ENCODE measurements around the gene DEFB129.
"Not testable (repeated sequence)": the region's sequence is repeated elsewhere in the genome, so short reads cannot be mapped to it uniquely, and the experiment has no call there.

The DEFB129 gene

DNA sequence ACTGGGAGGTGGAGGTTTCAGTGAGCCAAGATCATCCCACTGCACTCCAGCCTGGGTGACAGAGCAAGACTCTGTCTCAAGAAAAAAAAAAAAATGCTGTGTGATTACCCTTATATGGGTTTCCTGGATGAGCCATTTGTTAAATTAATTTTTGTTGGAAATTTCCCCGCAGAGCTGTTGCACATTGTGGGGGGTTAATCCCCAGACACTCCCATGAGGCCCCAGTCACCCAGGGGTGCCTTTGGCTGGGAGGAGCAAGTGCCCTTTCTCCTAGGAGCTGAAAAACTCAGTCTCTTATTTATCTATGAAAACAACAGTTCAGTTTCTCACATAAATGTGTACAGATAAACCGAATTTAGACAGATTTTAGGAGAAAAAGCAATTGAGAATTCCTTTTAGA is 25.7 kb downstream of the DEFB129 start:
- no peak for DNase-seq (ENCODE audit: low spot score)
- FAIRE-seq: no peak

DNA sequence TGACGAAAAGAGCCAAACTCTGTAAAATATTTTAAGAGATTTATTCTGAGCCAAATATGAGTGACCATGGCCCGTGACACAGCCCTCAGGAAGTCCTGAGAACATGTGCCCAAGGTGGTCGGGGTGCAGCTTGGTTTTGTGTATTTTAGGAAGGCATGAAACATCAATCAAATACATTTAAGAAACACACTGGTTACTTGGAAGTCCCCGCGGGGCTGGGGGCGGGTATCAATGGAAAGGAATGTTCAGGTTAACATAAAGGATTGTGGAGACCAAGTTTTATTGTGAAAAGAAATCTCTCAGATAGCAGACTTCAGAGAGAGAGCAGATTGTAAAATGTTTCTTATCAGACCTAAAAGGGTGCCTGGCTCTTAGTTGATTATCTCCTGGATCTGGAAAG is 26.4 kb downstream of the DEFB129 start:
- FAIRE-seq; DNase-seq (ENCODE audit: low spot score): not testable (repeated sequence)

DNA sequence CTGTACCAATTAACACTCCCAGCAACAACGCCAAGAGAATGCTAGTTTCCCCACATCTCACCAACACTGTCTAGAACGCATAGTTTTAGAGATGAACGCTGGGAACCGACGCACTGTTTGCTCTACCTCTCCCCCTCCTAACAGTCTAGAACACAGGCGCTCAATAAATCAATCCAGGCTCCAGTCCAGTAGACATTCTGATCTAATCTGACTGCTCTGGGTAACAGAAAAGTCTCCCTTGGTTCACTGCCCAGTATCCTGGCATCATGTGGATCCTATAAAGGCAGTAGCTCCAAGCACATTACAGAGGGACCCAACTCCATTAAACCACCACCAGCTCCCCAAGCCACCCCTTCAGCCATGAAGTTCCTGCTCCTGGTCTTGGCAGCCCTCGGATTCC is 30.4 kb downstream of the DEFB129 start, which contains the start of gene DEFB132:
TSS of gene DEFB132 (plus strand) at position 306 of the 400 bp plus-strand sequence. CDS start at position 361, 55 bp downstream.
- FAIRE-seq: no peak
- no peak for DNase-seq (ENCODE audit: low spot score)

DNA sequence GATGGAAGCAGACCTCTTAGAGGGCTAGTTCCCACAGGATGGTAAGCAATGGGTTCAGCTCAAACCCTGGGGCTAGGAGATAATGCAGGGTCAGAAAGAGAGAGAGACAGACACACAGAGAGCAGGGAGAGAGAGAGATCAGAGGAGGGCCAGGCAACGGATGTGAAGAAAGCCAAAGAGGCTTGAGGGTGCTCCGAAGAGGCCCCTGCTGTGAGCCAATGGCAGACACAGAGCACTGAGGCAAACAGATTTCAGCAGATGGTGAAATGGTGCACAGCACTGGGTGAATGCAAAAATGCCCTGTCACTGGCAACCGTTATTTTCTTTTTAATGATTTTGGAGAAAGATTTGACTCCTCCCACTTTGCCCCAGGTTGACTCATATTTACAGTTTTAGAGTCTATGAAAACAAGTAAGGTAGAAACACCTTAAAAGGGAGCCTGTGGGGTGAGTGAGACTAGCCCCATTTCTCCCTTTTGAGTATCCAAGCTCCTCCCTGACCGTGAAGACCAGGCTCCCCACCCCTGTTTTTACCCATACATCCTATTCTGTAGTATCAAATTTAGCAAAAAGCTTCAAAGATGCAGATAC is 31.3 kb downstream of the DEFB129 start:
- no peak for DNase-seq (ENCODE audit: low spot score)
- FAIRE-seq: no peak

DNA sequence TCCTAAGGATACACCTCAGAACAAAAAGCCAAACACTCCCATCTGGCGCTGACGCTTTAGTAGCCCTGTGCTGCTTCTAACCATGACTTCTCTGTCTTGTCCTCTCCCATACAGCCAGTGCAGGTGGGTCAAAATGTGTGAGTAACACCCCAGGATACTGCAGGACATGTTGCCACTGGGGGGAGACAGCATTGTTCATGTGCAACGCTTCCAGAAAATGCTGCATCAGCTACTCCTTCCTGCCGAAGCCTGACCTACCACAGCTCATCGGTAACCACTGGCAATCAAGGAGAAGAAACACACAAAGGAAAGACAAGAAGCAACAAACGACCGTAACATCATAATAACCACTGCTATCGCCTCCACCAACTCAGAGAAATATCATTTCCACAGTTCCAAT is 31.9 kb downstream of the DEFB129 start:
- no peak for DNase-seq (ENCODE audit: low spot score)

DNA sequence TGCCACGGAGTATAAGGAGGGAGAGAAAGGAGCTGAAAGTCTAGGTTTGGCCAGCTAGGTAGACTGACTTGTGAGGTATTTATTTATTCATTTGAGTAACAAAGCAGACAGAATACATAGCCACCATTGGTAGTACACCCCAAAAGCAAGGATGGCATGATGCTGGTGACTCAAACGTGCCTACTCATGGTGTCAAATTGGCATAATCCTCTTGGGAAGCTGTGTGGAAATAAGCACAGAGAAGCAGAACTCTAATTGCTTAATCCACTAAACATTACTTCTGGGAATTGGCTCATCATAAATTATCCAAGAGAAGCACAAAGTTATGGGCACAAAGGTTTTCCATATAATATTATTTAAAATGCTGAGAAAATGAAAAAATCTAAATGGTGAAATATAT is 32.9 kb downstream of the DEFB129 start:
- no peak for FAIRE-seq
- no peak for DNase-seq (ENCODE audit: low spot score)

More for the DNA sequence above, 31.9 kb downstream of the DEFB129 start:
- FAIRE-seq: no peak

DNA sequence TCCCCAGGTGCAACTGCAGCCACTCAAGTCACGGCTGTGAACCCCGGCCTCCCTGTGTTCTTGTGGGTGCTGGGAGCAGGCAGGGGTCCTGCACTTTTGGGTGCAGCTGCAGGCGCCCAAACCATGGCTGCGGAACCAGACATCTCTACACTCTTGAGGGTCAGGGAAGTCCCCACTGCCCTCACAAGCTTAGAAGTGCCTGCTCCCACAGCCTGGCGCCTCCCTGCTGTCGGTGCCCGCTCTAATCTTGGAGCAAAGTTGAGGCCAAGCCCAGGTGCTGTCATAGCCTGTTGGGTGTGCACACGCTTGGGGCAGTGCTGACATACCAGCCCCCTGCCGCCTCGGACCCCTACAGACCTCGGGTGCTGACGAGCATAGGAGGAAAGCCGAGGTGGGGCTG is 36.6 kb downstream of the DEFB129 start:
- DNase-seq (ENCODE audit: low spot score) (no peak), FAIRE-seq (no peak)

DNA sequence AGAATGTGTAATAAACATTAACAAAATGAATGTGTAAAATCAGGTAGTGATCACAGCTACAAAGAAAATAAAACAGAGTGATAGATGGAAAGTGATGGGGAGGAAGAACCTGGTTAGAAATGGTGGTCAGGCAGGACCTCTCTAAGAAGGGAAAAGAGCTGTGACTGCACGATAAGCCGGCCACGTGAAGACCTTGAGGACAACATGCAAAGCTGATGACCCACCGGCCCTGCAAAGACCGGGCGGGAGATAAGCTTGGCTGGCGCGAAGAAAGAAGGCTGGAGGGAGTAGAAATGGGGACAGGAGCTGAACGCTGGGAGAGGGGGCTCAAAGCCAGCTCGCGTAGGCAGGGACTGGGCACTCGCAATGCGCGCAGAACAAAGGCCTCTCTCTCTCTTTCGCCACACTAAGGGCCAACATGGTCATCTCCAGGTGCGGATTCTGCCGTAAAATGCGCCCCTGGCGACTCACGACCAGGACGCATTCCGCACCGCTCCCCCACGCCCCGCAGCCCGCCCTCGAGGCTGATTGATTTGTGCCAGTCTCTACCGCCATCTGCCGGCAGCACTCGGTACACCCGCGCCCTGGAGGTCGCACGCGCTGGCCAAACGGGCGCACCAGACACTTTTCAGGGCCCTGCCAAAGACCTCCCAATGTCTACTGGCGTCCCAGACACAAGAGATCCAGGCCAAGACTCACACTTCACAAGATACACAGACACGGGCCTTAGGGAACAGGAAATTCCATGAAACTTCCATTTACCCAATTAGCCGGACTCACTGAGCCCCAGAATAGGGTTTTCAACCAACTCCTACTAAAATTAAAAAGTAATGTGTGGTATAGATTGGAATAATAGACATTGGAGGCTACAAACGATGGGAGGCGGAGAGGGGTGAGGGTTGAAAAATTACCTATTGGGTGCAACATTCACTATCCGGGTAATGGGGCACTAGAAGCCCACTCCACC is 39.8 kb downstream of the DEFB129 start:
- DNase-seq (ENCODE audit: low spot score): peak; percentile 38
- FAIRE-seq: no peak

DNA sequence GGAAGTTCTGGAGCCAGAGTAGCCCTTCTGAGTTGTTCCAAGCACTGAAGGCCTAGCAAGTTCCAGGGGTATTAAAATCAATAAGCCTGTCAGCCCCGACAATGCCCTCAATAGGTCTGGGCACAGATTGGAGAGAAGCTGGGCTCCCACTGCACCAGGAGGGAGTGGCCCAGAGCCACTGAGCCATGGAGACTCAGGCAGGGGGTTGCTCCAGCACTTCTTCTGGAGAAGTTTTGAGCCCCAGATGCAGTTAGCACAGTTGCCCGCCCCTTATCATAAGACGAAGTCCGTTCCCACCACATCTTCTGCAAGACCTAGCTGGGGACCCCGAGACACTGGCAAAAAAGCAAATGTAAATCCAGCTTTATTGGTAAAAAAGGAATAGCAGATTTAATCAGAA is 43.5 kb downstream of the DEFB129 start:
- no peak for FAIRE-seq

DNA sequence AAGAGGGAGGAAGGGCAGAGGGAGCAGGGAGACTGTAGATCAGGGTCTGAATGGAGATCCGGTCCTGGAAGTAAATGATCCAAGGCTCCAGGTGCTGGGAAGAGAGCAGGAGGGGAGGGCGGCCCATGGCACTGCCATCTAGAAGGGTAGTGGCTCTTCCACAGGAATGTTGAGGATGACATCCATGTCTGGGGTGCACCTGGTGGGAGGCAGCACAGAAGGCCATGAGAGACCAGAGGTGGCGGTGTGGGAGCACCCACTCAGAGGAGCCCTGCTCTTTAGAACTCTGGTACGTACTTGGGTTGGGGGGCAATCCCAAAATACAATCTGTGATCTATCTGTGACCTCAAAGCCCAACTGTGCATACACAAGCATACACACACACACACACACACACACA is 44.0 kb downstream of the DEFB129 start:
- DNase-seq (ENCODE audit: low spot score): no peak

More for the DNA sequence above, 43.5 kb downstream of the DEFB129 start:
- no peak for DNase-seq (ENCODE audit: low spot score)

DNA sequence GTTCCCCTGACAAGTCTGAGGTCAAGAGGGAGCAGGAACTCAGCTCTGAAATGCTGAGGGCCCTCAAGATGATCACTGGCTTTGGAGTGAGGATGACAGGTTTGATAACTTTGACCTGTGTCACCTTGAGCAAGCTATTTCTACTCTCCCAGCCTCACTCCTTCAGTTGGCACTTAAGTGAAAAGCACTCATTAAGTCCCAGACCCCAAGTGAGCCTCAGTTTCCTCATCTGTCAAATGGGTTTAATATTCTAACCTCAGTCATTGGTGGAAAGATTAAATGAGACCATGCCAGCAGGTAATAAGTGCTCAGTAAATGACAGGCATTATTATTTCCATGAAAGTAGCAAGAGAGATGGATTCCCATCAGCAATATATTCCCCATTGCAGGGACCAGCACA is 44.5 kb downstream of the DEFB129 start:
- DNase-seq (ENCODE audit: low spot score): no peak
- no peak for FAIRE-seq

More for the DNA sequence above, 44.0 kb downstream of the DEFB129 start:
- no peak for FAIRE-seq

DNA sequence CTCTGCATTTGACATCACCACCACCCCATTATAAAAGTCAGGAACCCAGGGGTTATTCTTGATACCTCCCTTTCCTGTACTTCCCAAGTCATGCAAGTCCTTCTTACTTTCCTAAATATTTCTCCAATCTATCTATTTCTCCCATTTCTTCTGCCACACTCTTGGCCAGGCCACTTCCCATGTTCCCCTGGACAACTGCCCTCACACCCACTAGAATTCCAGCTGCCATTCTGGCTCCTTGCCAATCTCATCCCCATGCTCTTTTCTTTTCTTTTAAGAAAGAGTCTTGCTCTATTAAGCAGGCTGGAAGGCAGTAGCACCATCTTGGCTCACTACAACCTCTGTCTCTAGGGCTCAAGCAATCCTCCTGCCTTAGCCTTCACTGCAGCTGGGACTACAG is 45.7 kb downstream of the DEFB129 start:
- FAIRE-seq: no peak

DNA sequence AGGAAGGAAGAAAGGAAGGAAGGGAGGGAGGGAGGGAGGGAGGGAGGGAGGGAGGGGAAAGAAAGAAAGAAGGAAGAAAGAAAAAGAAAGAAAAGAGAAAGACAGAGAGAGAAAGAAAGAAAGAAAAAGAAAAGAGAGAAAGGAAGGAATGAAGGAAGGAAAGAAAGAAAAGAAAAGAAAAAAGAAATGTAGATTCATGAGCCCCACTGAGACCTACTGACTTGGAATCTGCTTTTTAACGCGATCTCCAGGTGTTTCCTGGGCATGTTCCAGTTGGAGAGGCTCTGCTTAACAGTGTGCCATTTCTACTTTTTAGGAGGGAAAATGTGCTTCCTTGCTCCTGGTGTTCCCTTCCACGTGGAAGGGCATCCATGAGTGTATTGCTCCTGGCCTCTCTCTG is 46.8 kb downstream of the DEFB129 start:
- DNase-seq (ENCODE audit: low spot score): no peak
- no peak for FAIRE-seq

More for the DNA sequence above, 45.7 kb downstream of the DEFB129 start:
- DNase-seq (ENCODE audit: low spot score): no peak

DNA sequence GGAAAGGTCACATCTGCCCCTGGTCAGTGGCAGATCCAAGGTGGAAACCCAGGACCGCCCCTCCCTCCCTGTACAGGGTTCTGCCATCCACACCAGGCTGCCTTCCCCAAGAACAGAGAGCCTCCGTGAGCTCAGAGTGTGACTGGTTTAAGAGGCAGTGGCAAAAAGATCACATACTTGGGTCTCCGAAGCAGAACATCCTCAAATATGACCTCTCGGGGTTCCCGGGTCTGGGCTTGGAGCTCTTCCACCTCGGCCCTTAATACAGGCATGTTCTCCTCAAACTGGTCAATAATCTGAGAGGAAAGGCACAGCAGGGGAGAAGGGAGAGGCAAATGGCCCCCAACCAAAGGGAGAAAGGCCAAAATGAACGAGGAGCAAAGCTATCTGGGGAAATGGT is 48.7 kb downstream of the DEFB129 start:
- DNase-seq (ENCODE audit: low spot score) (no peak), FAIRE-seq (no peak)

DNA sequence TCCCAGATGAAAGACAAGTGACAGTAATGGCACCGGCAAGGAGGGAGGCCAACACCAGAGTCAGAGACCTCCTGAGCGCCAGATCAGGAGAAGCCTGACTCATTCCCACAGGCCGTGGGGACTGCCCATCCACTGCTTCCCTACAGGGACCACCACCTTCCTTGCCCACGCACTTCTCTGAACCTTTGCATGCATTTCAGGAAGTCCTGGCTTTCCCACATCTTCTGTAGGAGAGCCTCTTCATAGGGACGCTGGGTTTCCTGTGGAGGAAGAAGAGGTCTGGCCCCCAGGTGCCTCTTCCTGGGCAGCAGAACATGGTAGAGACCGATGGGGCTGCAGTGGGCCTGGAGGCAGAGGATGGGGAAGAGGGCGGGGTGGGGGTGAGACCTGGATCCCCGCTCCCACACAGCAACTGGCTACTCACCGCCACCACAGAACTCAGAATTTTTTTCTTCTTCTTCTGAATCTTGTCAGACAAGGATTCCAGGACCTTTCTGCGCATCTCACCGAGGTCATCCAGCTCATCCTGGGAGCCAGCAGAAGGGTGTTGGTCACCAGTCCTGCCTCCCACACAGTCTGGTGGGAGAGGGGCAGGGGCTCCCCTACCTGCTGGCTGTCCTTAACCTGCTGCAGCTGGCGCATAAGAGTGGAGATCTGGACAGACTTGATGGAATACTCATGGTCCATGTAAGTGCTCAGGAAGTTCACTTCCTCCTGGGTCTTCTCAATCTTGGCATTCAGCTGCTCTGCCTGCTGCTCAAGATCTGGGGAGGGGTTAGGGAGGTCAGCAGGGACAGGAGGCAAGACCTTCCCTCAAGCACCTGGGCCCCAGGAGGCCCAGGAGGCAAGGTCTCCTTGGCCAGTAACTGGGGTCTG is 49.8 kb downstream of the DEFB129 start:
- no peak for FAIRE-seq
- no peak for DNase-seq (ENCODE audit: low spot score)

DNA sequence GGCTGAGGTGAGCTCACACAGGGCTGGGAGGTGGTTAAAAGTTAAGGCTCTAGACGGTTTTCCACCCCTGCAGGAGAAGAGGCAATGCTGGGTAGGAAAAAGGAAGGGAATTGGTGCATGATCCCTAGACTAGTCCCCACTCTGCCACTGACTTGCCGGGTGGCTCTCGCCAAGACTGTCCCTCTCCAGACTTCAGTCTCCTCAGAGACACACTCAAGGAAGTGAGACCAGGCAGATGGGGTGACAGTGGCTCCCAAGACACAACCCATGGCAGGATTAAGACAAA is 50.4 kb downstream of the DEFB129 start:
- no peak for DNase-seq (ENCODE audit: low spot score)
- no peak for FAIRE-seq

DNA sequence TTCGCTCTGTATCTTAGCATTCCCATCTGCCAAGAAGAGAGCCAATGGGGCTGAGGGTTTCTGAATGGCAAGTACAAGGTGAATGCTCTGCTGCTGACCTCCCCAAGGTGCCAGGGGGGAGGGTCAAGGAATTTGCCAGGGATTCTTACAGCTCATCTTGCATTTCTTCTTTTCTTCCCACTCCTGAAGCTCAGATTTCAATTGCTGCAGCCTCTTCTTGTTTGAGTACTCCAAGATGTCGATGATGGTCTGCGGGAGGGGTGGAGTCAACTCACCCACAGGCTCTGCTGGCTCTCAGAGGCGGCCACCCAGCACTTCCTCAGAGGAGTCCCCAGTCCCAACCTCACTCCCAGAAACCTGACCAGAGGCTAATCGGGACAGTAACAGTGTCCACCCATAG is 51.1 kb downstream of the DEFB129 start:
- no peak for DNase-seq (ENCODE audit: low spot score)
- no peak for FAIRE-seq

DNA sequence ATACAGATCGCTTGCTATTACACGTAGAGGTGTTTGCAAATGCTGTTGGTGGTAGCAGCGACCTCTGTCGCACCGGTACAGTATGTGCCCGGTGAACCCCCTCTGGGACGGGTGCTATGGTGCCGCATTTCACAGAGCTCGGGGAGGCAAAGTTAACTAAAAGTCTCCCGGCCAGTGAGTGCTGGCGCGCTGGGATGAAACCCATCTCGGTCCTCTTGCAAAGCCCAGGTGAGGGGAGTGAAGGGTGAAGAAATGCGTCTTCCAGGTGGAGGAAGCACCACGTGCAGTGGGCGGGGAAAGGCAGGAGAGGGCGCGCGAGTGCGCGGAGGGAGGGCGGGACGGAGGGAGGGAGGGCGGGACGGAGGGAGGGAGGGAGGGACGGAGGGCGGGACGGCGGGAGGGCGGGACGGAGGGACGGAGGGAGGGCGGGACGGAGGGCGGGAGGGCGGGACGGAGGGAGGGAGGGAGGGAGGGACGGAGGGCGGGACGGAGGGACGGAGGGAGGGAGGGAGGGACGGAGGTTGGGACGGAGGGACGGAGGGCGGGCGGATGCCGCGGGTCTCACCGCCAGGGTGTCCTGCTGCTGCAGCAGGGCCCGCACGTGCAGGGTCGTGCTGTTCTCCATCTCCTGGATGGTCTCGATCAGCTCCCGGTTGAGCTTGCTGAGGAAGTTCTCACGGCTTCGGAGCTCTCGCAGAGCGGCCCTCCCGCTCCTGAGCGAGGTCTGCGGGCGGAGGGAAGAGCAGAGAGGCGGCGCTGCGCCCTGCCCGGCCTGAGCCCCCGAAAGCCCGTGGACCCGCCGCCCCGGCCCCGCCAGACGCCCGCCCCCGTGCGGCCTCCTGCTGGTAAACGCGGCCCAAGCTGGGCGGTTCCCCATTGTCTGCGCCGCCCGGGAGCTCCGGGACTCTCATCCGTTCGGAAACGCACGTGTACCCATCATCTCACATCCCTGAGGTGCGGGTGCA is 51.8 kb downstream of the DEFB129 start:
- FAIRE-seq: no peak
- no peak for DNase-seq (ENCODE audit: low spot score)
